Measurements from ENCODE around the gene MOCS2.

Gene MOCS2

DNA sequence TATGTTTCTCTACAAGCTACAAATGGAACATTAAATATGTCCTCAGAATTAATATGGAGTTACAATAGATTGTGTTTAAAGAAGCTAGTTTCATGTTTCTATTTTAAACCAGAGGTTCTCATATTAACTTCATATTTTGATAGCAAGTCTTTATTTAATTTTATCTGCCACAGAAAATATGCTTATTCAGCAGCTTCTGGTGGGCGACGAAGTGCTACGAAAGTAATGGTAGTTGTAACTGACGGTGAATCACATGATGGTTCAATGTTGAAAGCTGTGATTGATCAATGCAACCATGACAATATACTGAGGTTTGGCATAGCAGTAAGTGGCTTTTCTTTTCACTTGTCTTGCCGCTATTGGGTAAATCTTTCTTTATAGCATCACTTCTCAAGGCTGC, 54.2 kb downstream of the MOCS2 start:
- in situ Hi-C loops (cut with MboI; ENCODE audit: low sequenced_read_pairs): no loop called here

GRCh38 chr5:53053364-53053763, 56.2 kb downstream of the MOCS2 start:
- in situ Hi-C loops (cut with MboI; ENCODE audit: low sequenced_read_pairs): no loop called here

- in situ Hi-C loops (cut with MboI; ENCODE audit: low sequenced_read_pairs): no loop called here
Measured at GRCh38 chr5:53052499-53052898, 57.1 kb downstream of the MOCS2 start.

- in situ Hi-C loops (cut with MboI; ENCODE audit: low sequenced_read_pairs): no loop called here
Measured at GRCh38 chr5:53048248-53048647, 61.3 kb downstream of the MOCS2 start.
